GM23338 (cell line): ENCODE measurements around the gene EMX1. TPM values are rescaled to one million over a fixed set of nuclear protein-coding genes. Genes with fewer than 3 reads are reported as not detected.

Source experiments
- ATAC-seq: fragments of 200-7000 bp; cut with Tn5 transposase; 3 replicates; pipeline ENCODE4 v1.9.1; 2020
- DNase-seq: peaks from one replicate; pipeline ENCODE4 v3.0.0-alpha.2; 2015; ENCODE audit warnings: low spot score
- H2AFZ ChIP-seq: fragments of 200-600 bp; sonication (generic); 2 replicates; pipeline ENCODE4 v1.8.0; 2016; ENCODE audit warnings: antibody characterized with exemption, mild to moderate bottlenecking, moderate library complexity
- H3F3A ChIP-seq: fragments of 200-600 bp; sonication (generic); replicated peaks from 2 replicates; pipeline ENCODE4 v1.8.0; 2017; ENCODE audit warnings: antibody characterized with exemption, mixed run types, low read depth
- H3K27ac ChIP-seq: fragments of 200-600 bp; sonication (generic); 2 replicates; pipeline ENCODE4 v1.6.1; 2016; ENCODE audit warnings: low read depth
- H3K27me3 ChIP-seq: fragments of 200-600 bp; sonication (generic); 2 replicates; pipeline ENCODE4 v1.8.0; 2016; ENCODE audit warnings: mild to moderate bottlenecking, mixed run types, moderate library complexity; ENCODE audit not compliant: insufficient read depth
- H3K36me3 ChIP-seq: fragments of 200-600 bp; sonication (generic); 2 replicates; pipeline ENCODE4 v1.8.0; 2016; ENCODE audit warnings: mild to moderate bottlenecking; ENCODE audit not compliant: insufficient read depth
- H3K4me1 ChIP-seq: fragments of 200-600 bp; sonication (generic); 2 replicates; pipeline ENCODE4 v1.8.0; 2016; ENCODE audit warnings: mild to moderate bottlenecking, moderate library complexity; ENCODE audit not compliant: insufficient read depth
- H3K4me2 ChIP-seq: fragments of 200-600 bp; sonication (generic); 2 replicates; pipeline ENCODE4 v1.7.1; 2017; ENCODE audit warnings: mixed run types
- H3K4me3 ChIP-seq: fragments of 200-600 bp; sonication (generic); 2 replicates; pipeline ENCODE4 v1.6.1; 2016; ENCODE audit warnings: mixed run types
- H3K79me2 ChIP-seq: fragments of 200-600 bp; sonication (generic); replicated peaks from 2 replicates; pipeline ENCODE4 v1.8.0; 2017; ENCODE audit warnings: mild to moderate bottlenecking; ENCODE audit not compliant: insufficient read depth
- H3K9me2 ChIP-seq: fragments of 200-600 bp; sonication (generic); 2 replicates; pipeline ENCODE4 v1.8.0; 2017; ENCODE audit not compliant: insufficient read depth
- H4K20me1 ChIP-seq: fragments of 200-600 bp; sonication (generic); replicated peaks from 2 replicates; pipeline ENCODE4 v1.8.0; 2017; ENCODE audit warnings: mild to moderate bottlenecking; ENCODE audit not compliant: insufficient read depth
- H3K27ac Mint-ChIP-seq: 2 replicates; pipeline ENCODE4 v1.8.0; 2020; ENCODE audit warnings: inconsistent platforms, mild to moderate bottlenecking, moderate library complexity, mixed read lengths
- H3K27me3 Mint-ChIP-seq: 3 replicates; pipeline ENCODE4 v1.8.0; 2022; ENCODE audit warnings: low read depth, mild to moderate bottlenecking, moderate library complexity, mixed read lengths, inconsistent platforms; ENCODE audit not compliant: insufficient read depth, poor library complexity
- H3K36me3 Mint-ChIP-seq: 3 replicates; pipeline ENCODE4 v1.8.0; 2021; ENCODE audit warnings: low read depth, mild to moderate bottlenecking, inconsistent platforms, moderate library complexity, mixed read lengths
- H3K4me1 Mint-ChIP-seq: 3 replicates; pipeline ENCODE4 v1.8.0; 2020; ENCODE audit warnings: mild to moderate bottlenecking, inconsistent platforms, mixed read lengths
- H3K4me3 Mint-ChIP-seq: 3 replicates; pipeline ENCODE4 v1.8.0; 2021; ENCODE audit warnings: moderate library complexity, mild to moderate bottlenecking, inconsistent platforms, mixed read lengths
- H3K9me3 Mint-ChIP-seq: 3 replicates; pipeline ENCODE4 v1.8.0; 2020; ENCODE audit warnings: moderate library complexity, mild to moderate bottlenecking, inconsistent platforms, mixed read lengths
- CREB1 ChIP-seq: fragments of 250-450 bp; sonication (Bioruptor Pico); IDR thresholded peaks from 2 replicates; pipeline ENCODE4 v1.5.0; 2020; ENCODE audit warnings: low read depth, mild to moderate bottlenecking, moderate library complexity
- ETS1 ChIP-seq: IDR thresholded peaks from 2 replicates; pipeline ENCODE4 v1.6.1; 2016; ENCODE audit warnings: antibody characterized with exemption
- EZH2 ChIP-seq: fragments of 200-600 bp; sonication (generic); IDR thresholded peaks from one replicate; pipeline ENCODE4 v1.8.0; 2017; ENCODE audit warnings: antibody characterized with exemption, mild to moderate bottlenecking, low read depth; ENCODE audit not compliant: unreplicated experiment
- EZH2phosphoT487 ChIP-seq: fragments of 200-600 bp; sonication (generic); IDR thresholded peaks from one replicate; pipeline ENCODE4 v1.8.1; 2018; ENCODE audit warnings: antibody characterized with exemption; ENCODE audit not compliant: unreplicated experiment
- JUNB ChIP-seq: IDR thresholded peaks from one replicate; pipeline ENCODE4 v1.6.1; 2016; ENCODE audit warnings: antibody characterized with exemption; ENCODE audit not compliant: unreplicated experiment
- NANOG ChIP-seq: IDR thresholded peaks from 2 replicates; pipeline ENCODE4 v1.6.1; 2016; ENCODE audit warnings: antibody characterized with exemption, borderline replicate concordance
- POLR2AphosphoS5 ChIP-seq: IDR thresholded peaks from 2 replicates; pipeline ENCODE4 v1.6.1; 2016; ENCODE audit warnings: antibody characterized with exemption, low read depth
- STAT1 ChIP-seq: IDR thresholded peaks from one replicate; pipeline ENCODE4 v1.6.1; 2016; ENCODE audit warnings: antibody characterized with exemption; ENCODE audit not compliant: unreplicated experiment
- ZNF114 ChIP-seq: fragments of 250-450 bp; sonication (Bioruptor Pico); IDR thresholded peaks from 2 replicates; pipeline ENCODE4 v1.5.0; 2020; ENCODE audit warnings: mild to moderate bottlenecking, moderate library complexity
- ZNF331 ChIP-seq: fragments of 250-450 bp; sonication (Bioruptor Pico); IDR thresholded peaks from 2 replicates; pipeline ENCODE4 v1.5.0; 2020; ENCODE audit warnings: low read depth, mild to moderate bottlenecking, moderate library complexity
- polyA plus RNA-seq: library from polyadenylated mRNA; unstranded; fragments of >200 nt; fragmentation: Nextera tagmentation; extraction: Ambion mirVana; gene quantifications from 2 replicates; pipeline ENCODE4 v1.2.1, GENCODE V29; 2016
- total RNA-seq: library from RNA; depleted of rRNA; stranded (reverse); fragments of >200 nt; shearing (Covaris generic); gene quantifications from 2 replicates; pipeline ENCODE4 v1.2.3, GENCODE V29; 2014
- TF ChIP-seq, protein P1 (sequence below), 2 experiments: fragments of 200-600 bp in 1 of 2; sonication (generic) in 1 of 2; conservative IDR thresholded peaks; 2 replicates each; pipeline versions ENCODE4 v1.5.1 to v1.6.1; 2016 to 2017; ENCODE audit warnings: antibody characterized with exemption in 2 of 2, low read depth in 2 of 2, mild to moderate bottlenecking in 2 of 2, moderate library complexity in 1 of 2
- TF ChIP-seq, protein P2 (sequence below): IDR thresholded peaks from one replicate; pipeline ENCODE4 v1.6.1; 2018; ENCODE audit warnings: antibody characterized with exemption; ENCODE audit not compliant: unreplicated experiment
- TF ChIP-seq, protein P3 (sequence below): fragments of 250-450 bp; sonication (Bioruptor Pico); IDR thresholded peaks from 2 replicates; pipeline ENCODE4 v1.5.0; 2020; ENCODE audit warnings: mild to moderate bottlenecking, moderate library complexity

Gene EMX1
- total and polyA plus RNA-seq, 2 experiments from 2014 or later, result 3.9 to 7.9 TPM

DNA sequence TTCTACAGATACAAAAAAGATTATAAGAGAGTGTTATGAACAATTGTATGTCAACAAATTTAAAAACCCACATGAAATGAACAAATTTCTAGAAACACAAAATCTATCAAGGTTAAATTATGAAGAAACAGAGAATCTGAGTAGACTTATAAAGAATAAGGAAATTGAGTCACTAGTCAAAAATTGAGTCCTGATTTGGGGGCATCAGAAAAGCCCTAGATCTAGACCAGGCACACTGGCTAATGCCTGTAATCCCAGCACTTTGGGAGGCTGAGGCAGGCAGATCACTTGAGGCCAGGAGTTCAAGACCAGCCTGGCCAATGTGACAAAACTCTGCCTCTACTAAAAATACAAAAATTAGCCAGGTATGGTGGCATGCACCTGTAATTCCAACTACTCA, 45.4 kb upstream of the EMX1 start:
- TF ChIP-seq NANOG (no peak), ZNF331 (CRISPR knock-in tag) (no peak), EZH2phosphoT487 (no peak), JUNB (no peak), ETS1 (no peak), EZH2 (no peak), POLR2AphosphoS5 (no peak), STAT1 (no peak), CREB1 (CRISPR knock-in tag) (no peak), ZNF114 (CRISPR knock-in tag) (no peak)
- TF ChIP-seq, protein P1, sequence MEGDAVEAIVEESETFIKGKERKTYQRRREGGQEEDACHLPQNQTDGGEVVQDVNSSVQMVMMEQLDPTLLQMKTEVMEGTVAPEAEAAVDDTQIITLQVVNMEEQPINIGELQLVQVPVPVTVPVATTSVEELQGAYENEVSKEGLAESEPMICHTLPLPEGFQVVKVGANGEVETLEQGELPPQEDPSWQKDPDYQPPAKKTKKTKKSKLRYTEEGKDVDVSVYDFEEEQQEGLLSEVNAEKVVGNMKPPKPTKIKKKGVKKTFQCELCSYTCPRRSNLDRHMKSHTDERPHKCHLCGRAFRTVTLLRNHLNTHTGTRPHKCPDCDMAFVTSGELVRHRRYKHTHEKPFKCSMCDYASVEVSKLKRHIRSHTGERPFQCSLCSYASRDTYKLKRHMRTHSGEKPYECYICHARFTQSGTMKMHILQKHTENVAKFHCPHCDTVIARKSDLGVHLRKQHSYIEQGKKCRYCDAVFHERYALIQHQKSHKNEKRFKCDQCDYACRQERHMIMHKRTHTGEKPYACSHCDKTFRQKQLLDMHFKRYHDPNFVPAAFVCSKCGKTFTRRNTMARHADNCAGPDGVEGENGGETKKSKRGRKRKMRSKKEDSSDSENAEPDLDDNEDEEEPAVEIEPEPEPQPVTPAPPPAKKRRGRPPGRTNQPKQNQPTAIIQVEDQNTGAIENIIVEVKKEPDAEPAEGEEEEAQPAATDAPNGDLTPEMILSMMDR (conservative IDR thresholded peaks at IDR 0.05; ENCODE audit: low read depth in 2 of 2), result no peak
- TF ChIP-seq, protein P2, sequence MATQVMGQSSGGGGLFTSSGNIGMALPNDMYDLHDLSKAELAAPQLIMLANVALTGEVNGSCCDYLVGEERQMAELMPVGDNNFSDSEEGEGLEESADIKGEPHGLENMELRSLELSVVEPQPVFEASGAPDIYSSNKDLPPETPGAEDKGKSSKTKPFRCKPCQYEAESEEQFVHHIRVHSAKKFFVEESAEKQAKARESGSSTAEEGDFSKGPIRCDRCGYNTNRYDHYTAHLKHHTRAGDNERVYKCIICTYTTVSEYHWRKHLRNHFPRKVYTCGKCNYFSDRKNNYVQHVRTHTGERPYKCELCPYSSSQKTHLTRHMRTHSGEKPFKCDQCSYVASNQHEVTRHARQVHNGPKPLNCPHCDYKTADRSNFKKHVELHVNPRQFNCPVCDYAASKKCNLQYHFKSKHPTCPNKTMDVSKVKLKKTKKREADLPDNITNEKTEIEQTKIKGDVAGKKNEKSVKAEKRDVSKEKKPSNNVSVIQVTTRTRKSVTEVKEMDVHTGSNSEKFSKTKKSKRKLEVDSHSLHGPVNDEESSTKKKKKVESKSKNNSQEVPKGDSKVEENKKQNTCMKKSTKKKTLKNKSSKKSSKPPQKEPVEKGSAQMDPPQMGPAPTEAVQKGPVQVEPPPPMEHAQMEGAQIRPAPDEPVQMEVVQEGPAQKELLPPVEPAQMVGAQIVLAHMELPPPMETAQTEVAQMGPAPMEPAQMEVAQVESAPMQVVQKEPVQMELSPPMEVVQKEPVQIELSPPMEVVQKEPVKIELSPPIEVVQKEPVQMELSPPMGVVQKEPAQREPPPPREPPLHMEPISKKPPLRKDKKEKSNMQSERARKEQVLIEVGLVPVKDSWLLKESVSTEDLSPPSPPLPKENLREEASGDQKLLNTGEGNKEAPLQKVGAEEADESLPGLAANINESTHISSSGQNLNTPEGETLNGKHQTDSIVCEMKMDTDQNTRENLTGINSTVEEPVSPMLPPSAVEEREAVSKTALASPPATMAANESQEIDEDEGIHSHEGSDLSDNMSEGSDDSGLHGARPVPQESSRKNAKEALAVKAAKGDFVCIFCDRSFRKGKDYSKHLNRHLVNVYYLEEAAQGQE, result no peak
- TF ChIP-seq, protein P3, sequence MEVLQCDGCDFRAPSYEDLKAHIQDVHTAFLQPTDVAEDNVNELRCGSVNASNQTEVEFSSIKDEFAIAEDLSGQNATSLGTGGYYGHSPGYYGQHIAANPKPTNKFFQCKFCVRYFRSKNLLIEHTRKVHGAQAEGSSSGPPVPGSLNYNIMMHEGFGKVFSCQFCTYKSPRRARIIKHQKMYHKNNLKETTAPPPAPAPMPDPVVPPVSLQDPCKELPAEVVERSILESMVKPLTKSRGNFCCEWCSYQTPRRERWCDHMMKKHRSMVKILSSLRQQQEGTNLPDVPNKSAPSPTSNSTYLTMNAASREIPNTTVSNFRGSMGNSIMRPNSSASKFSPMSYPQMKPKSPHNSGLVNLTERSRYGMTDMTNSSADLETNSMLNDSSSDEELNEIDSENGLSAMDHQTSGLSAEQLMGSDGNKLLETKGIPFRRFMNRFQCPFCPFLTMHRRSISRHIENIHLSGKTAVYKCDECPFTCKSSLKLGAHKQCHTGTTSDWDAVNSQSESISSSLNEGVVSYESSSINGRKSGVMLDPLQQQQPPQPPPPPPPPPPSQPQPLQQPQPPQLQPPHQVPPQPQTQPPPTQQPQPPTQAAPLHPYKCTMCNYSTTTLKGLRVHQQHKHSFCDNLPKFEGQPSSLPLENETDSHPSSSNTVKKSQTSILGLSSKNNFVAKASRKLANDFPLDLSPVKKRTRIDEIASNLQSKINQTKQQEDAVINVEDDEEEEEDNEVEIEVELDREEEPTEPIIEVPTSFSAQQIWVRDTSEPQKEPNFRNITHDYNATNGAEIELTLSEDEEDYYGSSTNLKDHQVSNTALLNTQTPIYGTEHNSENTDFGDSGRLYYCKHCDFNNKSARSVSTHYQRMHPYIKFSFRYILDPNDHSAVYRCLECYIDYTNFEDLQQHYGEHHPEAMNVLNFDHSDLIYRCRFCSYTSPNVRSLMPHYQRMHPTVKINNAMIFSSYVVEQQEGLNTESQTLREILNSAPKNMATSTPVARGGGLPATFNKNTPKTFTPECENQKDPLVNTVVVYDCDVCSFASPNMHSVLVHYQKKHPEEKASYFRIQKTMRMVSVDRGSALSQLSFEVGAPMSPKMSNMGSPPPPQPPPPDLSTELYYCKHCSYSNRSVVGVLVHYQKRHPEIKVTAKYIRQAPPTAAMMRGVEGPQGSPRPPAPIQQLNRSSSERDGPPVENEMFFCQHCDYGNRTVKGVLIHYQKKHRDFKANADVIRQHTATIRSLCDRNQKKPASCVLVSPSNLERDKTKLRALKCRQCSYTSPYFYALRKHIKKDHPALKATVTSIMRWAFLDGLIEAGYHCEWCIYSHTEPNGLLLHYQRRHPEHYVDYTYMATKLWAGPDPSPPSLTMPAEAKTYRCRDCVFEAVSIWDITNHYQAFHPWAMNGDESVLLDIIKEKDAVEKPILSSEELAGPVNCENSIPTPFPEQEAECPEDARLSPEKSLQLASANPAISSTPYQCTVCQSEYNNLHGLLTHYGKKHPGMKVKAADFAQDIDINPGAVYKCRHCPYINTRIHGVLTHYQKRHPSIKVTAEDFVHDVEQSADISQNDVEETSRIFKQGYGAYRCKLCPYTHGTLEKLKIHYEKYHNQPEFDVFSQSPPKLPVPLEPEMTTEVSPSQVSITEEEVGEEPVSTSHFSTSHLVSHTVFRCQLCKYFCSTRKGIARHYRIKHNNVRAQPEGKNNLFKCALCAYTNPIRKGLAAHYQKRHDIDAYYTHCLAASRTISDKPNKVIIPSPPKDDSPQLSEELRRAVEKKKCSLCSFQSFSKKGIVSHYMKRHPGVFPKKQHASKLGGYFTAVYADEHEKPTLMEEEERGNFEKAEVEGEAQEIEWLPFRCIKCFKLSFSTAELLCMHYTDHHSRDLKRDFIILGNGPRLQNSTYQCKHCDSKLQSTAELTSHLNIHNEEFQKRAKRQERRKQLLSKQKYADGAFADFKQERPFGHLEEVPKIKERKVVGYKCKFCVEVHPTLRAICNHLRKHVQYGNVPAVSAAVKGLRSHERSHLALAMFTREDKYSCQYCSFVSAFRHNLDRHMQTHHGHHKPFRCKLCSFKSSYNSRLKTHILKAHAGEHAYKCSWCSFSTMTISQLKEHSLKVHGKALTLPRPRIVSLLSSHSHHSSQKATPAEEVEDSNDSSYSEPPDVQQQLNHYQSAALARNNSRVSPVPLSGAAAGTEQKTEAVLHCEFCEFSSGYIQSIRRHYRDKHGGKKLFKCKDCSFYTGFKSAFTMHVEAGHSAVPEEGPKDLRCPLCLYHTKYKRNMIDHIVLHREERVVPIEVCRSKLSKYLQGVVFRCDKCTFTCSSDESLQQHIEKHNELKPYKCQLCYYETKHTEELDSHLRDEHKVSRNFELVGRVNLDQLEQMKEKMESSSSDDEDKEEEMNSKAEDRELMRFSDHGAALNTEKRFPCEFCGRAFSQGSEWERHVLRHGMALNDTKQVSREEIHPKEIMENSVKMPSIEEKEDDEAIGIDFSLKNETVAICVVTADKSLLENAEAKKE (CRISPR knock-in tag), result no peak
- Histone ChIP-seq H3K9me2 (no peaks in the 10 kb centered on the region), H3F3A (no peaks in the 10 kb centered on the region), H3K27me3 (no peaks in the 10 kb centered on the region; the same call in 1 of the 2 replicates), H3K79me2 (no peaks in the 10 kb centered on the region), H3K4me3 (no peak overlapping the region), H3K36me3 (no peaks in the 10 kb centered on the region), H4K20me1 (no peaks in the 10 kb centered on the region), H3K27ac (no peak overlapping the region), H3K4me2 (no peak overlapping the region), H2AFZ (no peak overlapping the region), H3K4me1 (no peaks in the 10 kb centered on the region)
- Mint-ChIP-seq H3K36me3 (no peaks in the 10 kb centered on the region), H3K27me3 (no peaks in the 10 kb centered on the region), H3K4me3 (no peak overlapping the region), H3K9me3 (peaks cover 7% of the 10 kb centered on the region; the same call in 2 of the 3 replicates), H3K27ac (no peak overlapping the region), H3K4me1 (no peaks in the 10 kb centered on the region)
- DNase-seq, result no peak
- ATAC-seq, result no peak
